Skeletal muscle tissue (tissue), 4 donors: Measurements from ENCODE around the gene C1QB. TPM values are rescaled to one million over a fixed set of nuclear protein-coding genes. Genes with fewer than 3 reads are reported as not detected.

Source experiments
- H3K27ac ChIP-seq: one replicate; pipeline ENCODE4 v1.7.0; 2013; ENCODE audit warnings: mild to moderate bottlenecking, low read depth, low read length, inconsistent platforms
- H3K27me3 ChIP-seq, 3 donors: one replicate each; pipeline ENCODE4 v1.7.0; 2013; ENCODE audit warnings: low read length in 3 of 3; ENCODE audit not compliant: control insufficient read depth in 3 of 3, insufficient read depth in 3 of 3
- H3K36me3 ChIP-seq, 3 donors: one replicate each; pipeline ENCODE4 v1.7.0; 2013; ENCODE audit warnings: low read length in 3 of 3; ENCODE audit not compliant: control insufficient read depth in 3 of 3, insufficient read depth in 3 of 3
- H3K4me1 ChIP-seq, 3 donors: one replicate each; pipeline ENCODE4 v1.7.0; 2013; ENCODE audit warnings: low read length in 3 of 3, mild to moderate bottlenecking in 3 of 3; ENCODE audit not compliant: control insufficient read depth in 3 of 3, insufficient read depth in 3 of 3
- H3K4me3 ChIP-seq, 3 donors: one replicate each; pipeline ENCODE4 v1.7.0; 2013; ENCODE audit warnings: low read length in 3 of 3
- H3K9ac ChIP-seq, 3 donors: one replicate each; pipeline ENCODE4 v1.7.0; 2013; ENCODE audit warnings: low read length in 3 of 3, mild to moderate bottlenecking in 3 of 3, moderate library complexity in 2 of 3, low read depth in 1 of 3
- H3K9me3 ChIP-seq, 3 donors: one replicate each; pipeline ENCODE4 v1.7.0; 2013; ENCODE audit warnings: low read length in 3 of 3; ENCODE audit not compliant: control insufficient read depth in 3 of 3
- total RNA-seq: library from RNA; depleted of rRNA; stranded (reverse); fragments of >200 nt; gene quantifications from one replicate; pipeline ENCODE4 v1.2.3, GENCODE V29; 2014
- donor health status: Osteomylitis.

The C1QB gene
- total RNA-seq, 1 donor from 2014 or later = 18.3 TPM

GRCh38 chr1:22616571-22616970 is 36.5 kb upstream of the C1QB start:
- no peak overlapping the region for H3K4me3 ChIP-seq
- no peak overlapping the region for H3K9ac ChIP-seq
- no peaks in the 10 kb centered on the region for H3K9me3 ChIP-seq
- no peaks in the 10 kb centered on the region for H3K36me3 ChIP-seq
- peaks cover 73 to 80% (median 76%) of the 10 kb centered on the region in 3 donors for H3K27me3 ChIP-seq
- no peak overlapping the region for H3K27ac ChIP-seq
- no peaks in the 10 kb centered on the region for H3K4me1 ChIP-seq

- no peak overlapping the region for H3K4me3 ChIP-seq
- no peak overlapping the region for H3K9ac ChIP-seq
- H3K27me3 ChIP-seq = peaks cover 77 to 82% (median 78%) of the 10 kb centered on the region in 3 donors
- no peaks in the 10 kb centered on the region for H3K9me3 ChIP-seq
- no peaks in the 10 kb centered on the region for H3K4me1 ChIP-seq
- H3K27ac ChIP-seq = no peak overlapping the region
- no peaks in the 10 kb centered on the region for H3K36me3 ChIP-seq
Measured at GRCh38 chr1:22618056-22618455, 35.0 kb upstream of the C1QB start.

GRCh38 chr1:22619252-22619651 is 33.8 kb upstream of the C1QB start:
- H3K36me3 ChIP-seq = no peaks in the 10 kb centered on the region
- peaks cover 75 to 77% (median 75%) of the 10 kb centered on the region in 3 donors for H3K27me3 ChIP-seq
- no peak overlapping the region for H3K9ac ChIP-seq
- H3K4me1 ChIP-seq = no peaks in the 10 kb centered on the region
- H3K9me3 ChIP-seq = no peaks in the 10 kb centered on the region
- no peak overlapping the region for H3K27ac ChIP-seq
- H3K4me3 ChIP-seq = no peak overlapping the region

- no peaks in the 10 kb centered on the region for H3K9me3 ChIP-seq
- H3K36me3 ChIP-seq = no peaks in the 10 kb centered on the region
- H3K4me1 ChIP-seq = no peaks in the 10 kb centered on the region
- H3K27ac ChIP-seq = no peak overlapping the region
- H3K9ac ChIP-seq = no peak overlapping the region
- no peak overlapping the region for H3K4me3 ChIP-seq
- H3K27me3 ChIP-seq = peaks cover 71 to 77% (median 74%) of the 10 kb centered on the region in 3 donors
Measured at GRCh38 chr1:22619798-22620197, 33.2 kb upstream of the C1QB start.

GRCh38 chr1:22621761-22622160 is 31.3 kb upstream of the C1QB start:
- H3K27ac ChIP-seq = no peak overlapping the region
- peaks cover 74 to 79% (median 78%) of the 10 kb centered on the region in 3 donors for H3K27me3 ChIP-seq
- no peaks in the 10 kb centered on the region for H3K36me3 ChIP-seq
- no peak overlapping the region for H3K4me3 ChIP-seq
- no peak overlapping the region for H3K9ac ChIP-seq
- H3K4me1 ChIP-seq = no peaks in the 10 kb centered on the region
- no peaks in the 10 kb centered on the region for H3K9me3 ChIP-seq

- H3K27me3 ChIP-seq = peaks cover 64 to 77% (median 67%) of the 10 kb centered on the region in 3 donors
- H3K4me3 ChIP-seq = no peak overlapping the region
- H3K36me3 ChIP-seq = no peaks in the 10 kb centered on the region
- H3K9ac ChIP-seq = no peak overlapping the region
- H3K9me3 ChIP-seq = no peaks in the 10 kb centered on the region
- H3K4me1 ChIP-seq = no peaks in the 10 kb centered on the region
- H3K27ac ChIP-seq = no peak overlapping the region
Measured at GRCh38 chr1:22625262-22625925, 27.6 kb upstream of the C1QB start.

GRCh38 chr1:22626237-22627157 is 26.5 kb upstream of the C1QB start:
- Histone ChIP-seq H3K4me1 (no peaks in the 10 kb centered on the region), H3K36me3 (no peaks in the 10 kb centered on the region), H3K27ac (no peak overlapping the region), H3K9ac (no peak overlapping the region), H3K27me3 (peaks cover 59 to 74% (median 62%) of the 10 kb centered on the region in 3 donors), H3K9me3 (no peaks in the 10 kb centered on the region), H3K4me3 (no peak overlapping the region)

GRCh38 chr1:22627331-22627730 is 25.7 kb upstream of the C1QB start:
- H3K36me3 ChIP-seq = no peaks in the 10 kb centered on the region
- H3K4me3 ChIP-seq = no peak overlapping the region
- no peak overlapping the region for H3K27ac ChIP-seq
- peaks cover 52 to 68% (median 54%) of the 10 kb centered on the region in 3 donors for H3K27me3 ChIP-seq
- H3K4me1 ChIP-seq = no peaks in the 10 kb centered on the region
- no peaks in the 10 kb centered on the region for H3K9me3 ChIP-seq
- H3K9ac ChIP-seq = no peak overlapping the region

GRCh38 chr1:22628698-22629444 is 24.2 kb upstream of the C1QB start:
- H3K27me3 ChIP-seq = peaks cover 49 to 62% (median 50%) of the 10 kb centered on the region in 3 donors
- H3K4me3 ChIP-seq = no peak overlapping the region
- no peak overlapping the region for H3K9ac ChIP-seq
- no peaks in the 10 kb centered on the region for H3K36me3 ChIP-seq
- no peaks in the 10 kb centered on the region for H3K9me3 ChIP-seq
- no peak overlapping the region for H3K27ac ChIP-seq
- no peaks in the 10 kb centered on the region for H3K4me1 ChIP-seq
